SK-N-SH (cell line): ENCODE results near the gene USP14. TPM values are rescaled to one million over a fixed set of nuclear protein-coding genes. Genes with fewer than 3 reads are reported as not detected.

ENCODE experiments used
- CTCF ChIA-PET: fragments of 300-600, 350-600 bp; formaldehyde crosslinking; extraction: SDS; loops from one replicate; lab custom pipeline; 2021; lab: Yijun Ruan, JAX
- POLR2A ChIA-PET: fragments of 350-600 bp; sonication (Branson Sonifier 250); formaldehyde crosslinking; extraction: SDS; loops from one replicate; lab custom pipeline; 2020; ENCODE audit warnings: antibody characterized with exemption, inconsistent platforms; lab: Yijun Ruan, JAX
- DNase-seq: peaks from one replicate; pipeline ENCODE4 v3.0.0; 2012
- H2AFZ ChIP-seq: fragments of 200-600 bp; sonication (generic); 2 replicates; pipeline ENCODE4 v1.8.1; 2016; ENCODE audit warnings: antibody characterized with exemption, mild to moderate bottlenecking, low read depth
- H3F3A ChIP-seq: fragments of 200-600 bp; sonication (generic); replicated peaks from 2 replicates; pipeline ENCODE3; 2016; ENCODE audit warnings: antibody characterized with exemption, mild to moderate bottlenecking; ENCODE audit not compliant: insufficient read depth
- H3K27ac ChIP-seq, 2 experiments: fragments of 200-500 bp in 1 of 2; fragments of 200-600 bp in 1 of 2; sonication (Bioruptor generic) in 1 of 2; sonication (generic), shearing (Covaris generic) in 1 of 2; 2 replicates each; pipeline versions ENCODE4 v1.5.1 to v1.6.1; 2014 to 2016; ENCODE audit warnings: low read depth in 2 of 2, inconsistent platforms in 1 of 2, low read length in 1 of 2, mild to moderate bottlenecking in 1 of 2, mixed read lengths in 1 of 2
- H3K27me3 ChIP-seq: fragments of 200-600 bp; sonication (generic), shearing (Covaris generic); 2 replicates; pipeline ENCODE4 v1.6.1; 2016; ENCODE audit warnings: mixed run types; ENCODE audit not compliant: insufficient read depth
- H3K36me3 ChIP-seq, 2 experiments: fragments of 200-500 bp in 1 of 2; fragments of 200-600 bp in 1 of 2; sonication (Bioruptor generic) in 1 of 2; sonication (generic) in 1 of 2; replicated peaks in 1 of 2; 2 replicates each; pipeline versions ENCODE3 to v1.5.1; 2014 to 2016; ENCODE audit warnings: low read length in 1 of 2, mild to moderate bottlenecking in 1 of 2; ENCODE audit not compliant: insufficient read depth in 2 of 2, control insufficient read depth in 1 of 2
- H3K4me1 ChIP-seq, 2 experiments: fragments of 200-500 bp in 1 of 2; fragments of 200-600 bp in 1 of 2; sonication (Bioruptor generic) in 1 of 2; sonication (generic), shearing (Covaris generic) in 1 of 2; 2 replicates each; pipeline versions ENCODE4 v1.5.1 to v1.6.1; 2014 to 2016; ENCODE audit warnings: low read depth in 1 of 2, low read length in 1 of 2, mixed run types in 1 of 2; ENCODE audit not compliant: insufficient read depth in 2 of 2, control insufficient read depth in 1 of 2
- H3K4me2 ChIP-seq: fragments of 200-600 bp; sonication (generic), shearing (Covaris generic); 2 replicates; pipeline ENCODE4 v1.6.1; 2017; ENCODE audit warnings: mixed run types
- H3K4me3 ChIP-seq, 2 experiments: fragments of 200-500 bp in 1 of 2; fragments of 200-600 bp in 1 of 2; sonication (Bioruptor generic) in 1 of 2; sonication (generic), shearing (Covaris generic) in 1 of 2; 2 replicates each; pipeline versions ENCODE4 v1.5.1 to v1.8.1; 2014 to 2016; ENCODE audit warnings: low read depth in 2 of 2, inconsistent platforms in 1 of 2, low read length in 1 of 2, mild to moderate bottlenecking in 1 of 2, mixed read lengths in 1 of 2, moderate library complexity in 1 of 2
- H3K79me2 ChIP-seq: fragments of 200-600 bp; sonication (generic); 2 replicates; pipeline ENCODE4 v1.8.1; 2017; ENCODE audit warnings: mild to moderate bottlenecking; ENCODE audit not compliant: insufficient read depth
- H3K9ac ChIP-seq: fragments of 200-600 bp; sonication (generic); 2 replicates; pipeline ENCODE4 v1.6.1; 2017; ENCODE audit warnings: mixed run types
- H3K9me2 ChIP-seq: fragments of 200-600 bp; sonication (generic); 2 replicates; pipeline ENCODE4 v1.6.1; 2017; ENCODE audit warnings: mixed run types
- H3K9me3 ChIP-seq: fragments of 200-600 bp; sonication (generic); 2 replicates; pipeline ENCODE4 v1.6.1; 2017; ENCODE audit warnings: mixed run types, mild to moderate bottlenecking, moderate library complexity
- H4K20me1 ChIP-seq: fragments of 200-600 bp; sonication (generic); 2 replicates; pipeline ENCODE4 v1.6.1; 2017; ENCODE audit warnings: mild to moderate bottlenecking, mixed run types; ENCODE audit not compliant: insufficient read depth
- EP300 ChIP-seq, 2 experiments: IDR thresholded peaks; 2 replicates each; pipeline versions ENCODE4 v1.4.0 to v1.6.1; 2012; ENCODE audit warnings: borderline replicate concordance in 1 of 2, low read depth in 1 of 2, low read length in 1 of 2
- EZH2phosphoT487 ChIP-seq: fragments of 200-600 bp; sonication (generic); IDR thresholded peaks from 2 replicates; pipeline ENCODE4 v1.6.1; 2017; ENCODE audit warnings: low read depth, mixed run types, mild to moderate bottlenecking, antibody characterized with exemption, moderate library complexity, borderline replicate concordance
- FOXJ3 ChIP-seq: sonication (generic); formaldehyde crosslinking; IDR thresholded peaks from 2 replicates; pipeline ENCODE4 v1.5.1; 2020; ENCODE audit warnings: mild to moderate bottlenecking, missing genetic modification reagents
- FOXM1 ChIP-seq: IDR thresholded peaks from 2 replicates; pipeline ENCODE4 v1.4.0; 2012; ENCODE audit warnings: low read depth, mild to moderate bottlenecking
- GATA2 ChIP-seq: sonication (generic); formaldehyde crosslinking; IDR thresholded peaks from 2 replicates; pipeline ENCODE4 v1.5.0; 2020; ENCODE audit warnings: mild to moderate bottlenecking, missing genetic modification reagents
- MEF2A ChIP-seq: IDR thresholded peaks from 2 replicates; pipeline ENCODE4 v1.4.0; 2012; ENCODE audit warnings: low read depth, borderline replicate concordance
- MXI1 ChIP-seq: IDR thresholded peaks from 2 replicates; pipeline ENCODE4 v1.6.1; 2012; ENCODE audit warnings: mild to moderate bottlenecking, low read depth, low read length, improper control_type of control experiment
- NFIC ChIP-seq: IDR thresholded peaks from 2 replicates; pipeline ENCODE4 v1.4.0; 2012; ENCODE audit warnings: borderline replicate concordance
- NRF1 ChIP-seq: IDR thresholded peaks from 2 replicates; pipeline ENCODE4 v1.6.1; 2012; ENCODE audit warnings: low read depth, mild to moderate bottlenecking, low read length
- RFX5 ChIP-seq: IDR thresholded peaks from 2 replicates; pipeline ENCODE4 v1.6.1; 2012; ENCODE audit warnings: mild to moderate bottlenecking, improper control_type of control experiment, low read length
- RXRA ChIP-seq: IDR thresholded peaks from 2 replicates; pipeline ENCODE4 v1.4.0; 2012; ENCODE audit warnings: low read depth, mild to moderate bottlenecking, borderline replicate concordance
- SMC3 ChIP-seq: IDR thresholded peaks from 2 replicates; pipeline ENCODE4 v1.6.1; 2012; ENCODE audit warnings: low read depth, low read length, improper control_type of control experiment
- TAF1 ChIP-seq: IDR thresholded peaks from 2 replicates; pipeline ENCODE4 v1.6.1; 2012; ENCODE audit warnings: low read depth, mild to moderate bottlenecking, low read length, moderate library complexity, borderline replicate concordance
- TCF12 ChIP-seq: IDR thresholded peaks from 2 replicates; pipeline ENCODE4 v1.4.0; 2012
- YY1 ChIP-seq: IDR thresholded peaks from 2 replicates; pipeline ENCODE4 v1.4.0; 2012; ENCODE audit warnings: low read depth, mild to moderate bottlenecking
- WGBS: methylation state at CpG from one replicate; pipeline ENCODE4 v1.1.6; 2017; ENCODE audit warnings: low lambda C conversion rate; 5-methylcytosine and 5-hydroxymethylcytosine counted together
- polyA plus RNA-seq, 3 experiments: library from polyadenylated mRNA; depleted of rRNA; stranded (reverse); fragments of >200 nt; gene quantifications; 2 replicates each; pipeline ENCODE4 v1.2.3, GENCODE V29; 2012
- TF ChIP-seq, protein P1 (sequence below): IDR thresholded peaks from 2 replicates; pipeline ENCODE4 v1.6.1; 2012; ENCODE audit warnings: mild to moderate bottlenecking, low read depth, low read length, moderate library complexity
- TF ChIP-seq, protein P2 (sequence below): IDR thresholded peaks from 2 replicates; pipeline ENCODE4; 2012
- TF ChIP-seq, protein P3 (sequence below): IDR thresholded peaks from 2 replicates; pipeline ENCODE4 v1.4.0; 2012; ENCODE audit warnings: low read depth
- TF ChIP-seq, protein P4 (sequence below): IDR thresholded peaks from 2 replicates; pipeline ENCODE4 v1.4.0; 2012; ENCODE audit warnings: low read depth, borderline replicate concordance
- TF ChIP-seq, protein P5 (sequence below): fragments of 150-350 bp; IDR thresholded peaks from 2 replicates; pipeline ENCODE4 v1.6.1; 2016; ENCODE audit warnings: mild to moderate bottlenecking, low read depth, low read length

The USP14 gene
- polyA plus RNA-seq, 1 of the 3 experiments (the other 2 are of a cell fraction): 22.0 TPM

DNA sequence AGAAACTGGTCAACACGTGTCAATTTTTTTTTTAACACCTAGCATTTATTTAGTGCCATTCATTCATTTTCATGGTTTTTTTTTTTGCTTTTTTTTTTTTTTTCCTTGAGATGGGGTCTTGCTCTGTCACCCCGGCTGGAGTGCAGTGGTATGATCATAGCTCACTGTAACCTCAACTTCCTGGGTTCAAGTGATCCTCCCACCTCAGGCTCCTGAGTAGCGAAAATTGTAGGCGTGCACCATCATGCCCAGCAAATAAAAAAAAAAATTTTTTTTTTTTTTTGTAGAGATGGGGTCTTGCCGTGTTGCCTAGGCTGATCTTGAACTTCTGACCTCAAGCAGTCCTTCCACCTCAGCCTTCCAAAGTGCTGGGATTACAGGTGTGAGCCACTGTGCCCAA is 21.1 kb downstream of the USP14 start:
- H3K36me3 ChIP-seq: peaks cover 34 to 49% of the 10 kb centered on the region in 2 experiments
- H3K27ac ChIP-seq: no peak overlapping the region
- H3K27me3 ChIP-seq: no peaks in the 10 kb centered on the region
- no peak overlapping the region for H3K9ac ChIP-seq
- H3K9me2 ChIP-seq: no peaks in the 10 kb centered on the region
- TF ChIP-seq NFIC (no peak), GATA2 (CRISPR knock-in tag) (no peak), SMC3 (no peak), FOXM1 (no peak), RFX5 (no peak), MXI1 (no peak), RXRA (no peak), NRF1 (no peak), FOXJ3 (no peak), EP300 (IDR thresholded peaks at IDR 0.05; ENCODE audit: borderline replicate concordance in 1 of 2, low read depth in 1 of 2, low read length in 1 of 2) (no peak), MEF2A (no peak), EZH2phosphoT487 (no peak), TCF12 (no peak), TAF1 (no peak), YY1 (no peak)
- TF ChIP-seq, protein P1, sequence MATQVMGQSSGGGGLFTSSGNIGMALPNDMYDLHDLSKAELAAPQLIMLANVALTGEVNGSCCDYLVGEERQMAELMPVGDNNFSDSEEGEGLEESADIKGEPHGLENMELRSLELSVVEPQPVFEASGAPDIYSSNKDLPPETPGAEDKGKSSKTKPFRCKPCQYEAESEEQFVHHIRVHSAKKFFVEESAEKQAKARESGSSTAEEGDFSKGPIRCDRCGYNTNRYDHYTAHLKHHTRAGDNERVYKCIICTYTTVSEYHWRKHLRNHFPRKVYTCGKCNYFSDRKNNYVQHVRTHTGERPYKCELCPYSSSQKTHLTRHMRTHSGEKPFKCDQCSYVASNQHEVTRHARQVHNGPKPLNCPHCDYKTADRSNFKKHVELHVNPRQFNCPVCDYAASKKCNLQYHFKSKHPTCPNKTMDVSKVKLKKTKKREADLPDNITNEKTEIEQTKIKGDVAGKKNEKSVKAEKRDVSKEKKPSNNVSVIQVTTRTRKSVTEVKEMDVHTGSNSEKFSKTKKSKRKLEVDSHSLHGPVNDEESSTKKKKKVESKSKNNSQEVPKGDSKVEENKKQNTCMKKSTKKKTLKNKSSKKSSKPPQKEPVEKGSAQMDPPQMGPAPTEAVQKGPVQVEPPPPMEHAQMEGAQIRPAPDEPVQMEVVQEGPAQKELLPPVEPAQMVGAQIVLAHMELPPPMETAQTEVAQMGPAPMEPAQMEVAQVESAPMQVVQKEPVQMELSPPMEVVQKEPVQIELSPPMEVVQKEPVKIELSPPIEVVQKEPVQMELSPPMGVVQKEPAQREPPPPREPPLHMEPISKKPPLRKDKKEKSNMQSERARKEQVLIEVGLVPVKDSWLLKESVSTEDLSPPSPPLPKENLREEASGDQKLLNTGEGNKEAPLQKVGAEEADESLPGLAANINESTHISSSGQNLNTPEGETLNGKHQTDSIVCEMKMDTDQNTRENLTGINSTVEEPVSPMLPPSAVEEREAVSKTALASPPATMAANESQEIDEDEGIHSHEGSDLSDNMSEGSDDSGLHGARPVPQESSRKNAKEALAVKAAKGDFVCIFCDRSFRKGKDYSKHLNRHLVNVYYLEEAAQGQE: no peak
- TF ChIP-seq, protein P2, sequence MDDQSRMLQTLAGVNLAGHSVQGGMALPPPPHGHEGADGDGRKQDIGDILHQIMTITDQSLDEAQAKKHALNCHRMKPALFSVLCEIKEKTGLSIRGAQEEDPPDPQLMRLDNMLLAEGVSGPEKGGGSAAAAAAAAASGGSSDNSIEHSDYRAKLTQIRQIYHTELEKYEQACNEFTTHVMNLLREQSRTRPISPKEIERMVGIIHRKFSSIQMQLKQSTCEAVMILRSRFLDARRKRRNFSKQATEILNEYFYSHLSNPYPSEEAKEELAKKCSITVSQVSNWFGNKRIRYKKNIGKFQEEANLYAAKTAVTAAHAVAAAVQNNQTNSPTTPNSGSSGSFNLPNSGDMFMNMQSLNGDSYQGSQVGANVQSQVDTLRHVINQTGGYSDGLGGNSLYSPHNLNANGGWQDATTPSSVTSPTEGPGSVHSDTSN: no peak
- TF ChIP-seq, protein P3, sequence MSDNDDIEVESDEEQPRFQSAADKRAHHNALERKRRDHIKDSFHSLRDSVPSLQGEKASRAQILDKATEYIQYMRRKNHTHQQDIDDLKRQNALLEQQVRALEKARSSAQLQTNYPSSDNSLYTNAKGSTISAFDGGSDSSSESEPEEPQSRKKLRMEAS: no peak
- TF ChIP-seq, protein P4, sequence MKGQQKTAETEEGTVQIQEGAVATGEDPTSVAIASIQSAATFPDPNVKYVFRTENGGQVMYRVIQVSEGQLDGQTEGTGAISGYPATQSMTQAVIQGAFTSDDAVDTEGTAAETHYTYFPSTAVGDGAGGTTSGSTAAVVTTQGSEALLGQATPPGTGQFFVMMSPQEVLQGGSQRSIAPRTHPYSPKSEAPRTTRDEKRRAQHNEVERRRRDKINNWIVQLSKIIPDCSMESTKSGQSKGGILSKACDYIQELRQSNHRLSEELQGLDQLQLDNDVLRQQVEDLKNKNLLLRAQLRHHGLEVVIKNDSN: no peak
- TF ChIP-seq, protein P5, sequence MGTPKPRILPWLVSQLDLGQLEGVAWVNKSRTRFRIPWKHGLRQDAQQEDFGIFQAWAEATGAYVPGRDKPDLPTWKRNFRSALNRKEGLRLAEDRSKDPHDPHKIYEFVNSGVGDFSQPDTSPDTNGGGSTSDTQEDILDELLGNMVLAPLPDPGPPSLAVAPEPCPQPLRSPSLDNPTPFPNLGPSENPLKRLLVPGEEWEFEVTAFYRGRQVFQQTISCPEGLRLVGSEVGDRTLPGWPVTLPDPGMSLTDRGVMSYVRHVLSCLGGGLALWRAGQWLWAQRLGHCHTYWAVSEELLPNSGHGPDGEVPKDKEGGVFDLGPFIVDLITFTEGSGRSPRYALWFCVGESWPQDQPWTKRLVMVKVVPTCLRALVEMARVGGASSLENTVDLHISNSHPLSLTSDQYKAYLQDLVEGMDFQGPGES: no peak
- TF ChIP-seq, all 33 proteins: peak for 0
- ChIA-PET POLR2A (no interaction called here), CTCF (no interaction called here)
- Histone ChIP-seq H3K4me2 (no peak overlapping the region), H3K79me2 (peaks cover 78% of the 10 kb centered on the region), H4K20me1 (peaks cover 13% of the 10 kb centered on the region), H3F3A (peaks cover 5% of the 10 kb centered on the region), H3K9me3 (no peaks in the 10 kb centered on the region), H3K4me1 (peaks cover 0 to 6% of the 10 kb centered on the region in 2 experiments; a peak in 1 of 4 replicates), H2AFZ (no peak overlapping the region), H3K4me3 (no peak overlapping the region)
- no peak for DNase-seq
- 98% methylated on average over 5 of the region's 5 CpGs for WGBS
